Measurements from ENCODE around the gene ALG3.

Gene ALG3

GRCh38 chr3:184192889-184193288, 55.9 kb downstream of the ALG3 start:
- DNase-seq = no peak
